ENCODE data around the gene NXT1.

GRCh38 chr20:23371496-23371895 lies 20.9 kb downstream of the NXT1 start:
- TF ChIP-seq CTCF (IDR thresholded peaks at IDR 0.05) (no peak), POLR2A (IDR thresholded peaks at IDR 0.05) (no peak), EP300 (IDR thresholded peaks at IDR 0.05) (no peak)
